GM10248 (cell line): ENCODE measurements around the gene ZNF302.

Experiments
- CTCF ChIA-PET: fragments of 300-600 bp; sonication (Branson Sonifier 250); formaldehyde crosslinking; extraction: SDS; loops from one replicate; lab custom pipeline; 2021; ENCODE audit warnings: antibody characterized with exemption; lab: Yijun Ruan, JAX
- POLR2A ChIA-PET: fragments of 350-650 bp; sonication (Branson Sonifier 250); formaldehyde crosslinking; extraction: SDS; loops from one replicate; lab custom pipeline; 2020; ENCODE audit warnings: antibody characterized with exemption; lab: Yijun Ruan, JAX
- DNase-seq: peaks from one replicate; pipeline ENCODE4 v3.0.0; 2012; ENCODE audit errors: extremely low spot score
- CTCF ChIP-seq: IDR thresholded peaks from 2 replicates; pipeline ENCODE4 v1.5.1; 2012; ENCODE audit warnings: mild to moderate bottlenecking, low read depth; ENCODE audit errors: extremely low read depth, missing control alignments, control extremely low read depth

The ZNF302 gene

DNA sequence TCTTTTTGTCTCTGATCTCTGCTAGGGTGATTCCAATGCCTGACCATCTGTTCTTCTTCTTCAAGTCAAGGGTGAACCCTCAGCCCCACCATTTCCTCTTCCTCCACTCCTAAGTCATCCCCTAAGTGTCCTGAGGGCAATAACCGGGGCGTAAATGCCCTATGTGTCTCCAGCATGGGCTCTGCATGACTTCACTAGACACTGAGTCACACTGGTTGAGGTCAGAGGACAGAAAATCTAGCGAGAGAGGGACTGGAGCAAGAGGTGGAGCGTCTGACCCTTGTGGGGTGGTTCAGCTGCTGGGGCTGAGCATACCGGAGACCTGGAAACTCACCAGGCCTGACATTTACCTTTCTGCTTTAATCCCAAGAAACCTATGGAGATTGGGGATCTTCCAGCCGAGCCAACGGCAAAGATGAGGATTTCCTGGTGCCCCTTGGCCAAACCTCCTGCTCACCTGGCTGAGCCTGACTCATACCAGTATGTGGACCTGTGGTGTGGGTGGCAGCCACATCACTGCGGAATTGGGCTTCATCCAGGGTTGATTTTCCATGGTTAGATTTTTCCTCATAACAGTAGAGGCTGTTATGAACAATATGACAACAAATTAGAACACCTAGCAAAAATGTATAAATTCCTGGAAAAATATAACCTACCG lies 27.5 kb upstream of the ZNF302 start:
- ChIA-PET CTCF (no interaction called here), POLR2A (no interaction called here)
- DNase-seq, result no peak
- TF ChIP-seq CTCF, result no peak

DNA sequence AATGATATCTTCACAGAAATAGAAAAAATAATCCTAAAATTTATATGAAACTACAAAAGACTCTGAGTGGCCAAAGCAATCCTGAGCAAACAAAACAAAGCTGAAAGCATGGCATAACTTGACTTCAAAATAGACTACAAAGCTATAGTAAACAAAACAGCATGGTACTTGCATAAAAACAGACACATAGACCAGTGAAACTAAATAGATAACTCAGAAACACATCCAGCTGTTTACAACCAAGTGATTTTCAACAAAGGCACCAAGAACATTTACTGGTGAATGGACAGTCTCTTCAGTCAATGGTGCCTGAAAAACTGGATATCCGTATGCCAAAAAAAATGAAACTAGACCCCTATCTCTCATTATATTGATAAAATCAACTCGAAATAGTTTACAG lies 25.7 kb upstream of the ZNF302 start:
- TF ChIP-seq CTCF, result no peak
- POLR2A ChIA-PET, result no interaction called here
- CTCF ChIA-PET, result interaction anchor here (1.2 to 5.0 kb wide), 2 partner anchors 13 to 14 kb away, joined by 3 to 25 read pairs; no protein-coding TSS in a partner anchor
- DNase-seq, result no peak

GRCh38 chr19:34654796-34655195 lies 22.7 kb upstream of the ZNF302 start:
- CTCF ChIA-PET, result interaction anchor here (5.0 kb wide), 1 partner anchor 16 kb away, joined by 25 read pairs; no protein-coding TSS in a partner anchor
- POLR2A ChIA-PET, result no interaction called here
- no peak for DNase-seq
- TF ChIP-seq CTCF, result no peak

DNA sequence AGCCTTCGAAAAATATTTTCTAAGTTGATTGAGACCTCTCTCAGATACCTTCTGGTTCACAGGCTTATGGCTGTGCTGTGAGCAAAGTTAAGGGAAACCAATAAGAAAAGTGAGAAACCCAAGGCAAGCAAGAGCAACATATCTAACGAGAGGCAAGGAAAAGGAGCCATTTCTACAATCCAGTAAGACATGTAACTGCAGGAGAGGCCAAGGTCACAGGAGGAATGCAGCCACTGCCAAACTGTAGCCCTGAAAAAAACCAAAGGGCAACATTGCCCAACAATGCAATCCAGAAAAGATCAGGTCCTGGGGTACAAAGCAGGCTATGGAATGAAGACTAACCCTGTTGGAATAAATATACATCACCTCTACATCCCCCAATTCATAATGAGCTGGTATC lies 21.8 kb upstream of the ZNF302 start:
- CTCF ChIA-PET, result no interaction called here
- DNase-seq, result no peak
- POLR2A ChIA-PET, result no interaction called here
- TF ChIP-seq CTCF, result no peak

DNA sequence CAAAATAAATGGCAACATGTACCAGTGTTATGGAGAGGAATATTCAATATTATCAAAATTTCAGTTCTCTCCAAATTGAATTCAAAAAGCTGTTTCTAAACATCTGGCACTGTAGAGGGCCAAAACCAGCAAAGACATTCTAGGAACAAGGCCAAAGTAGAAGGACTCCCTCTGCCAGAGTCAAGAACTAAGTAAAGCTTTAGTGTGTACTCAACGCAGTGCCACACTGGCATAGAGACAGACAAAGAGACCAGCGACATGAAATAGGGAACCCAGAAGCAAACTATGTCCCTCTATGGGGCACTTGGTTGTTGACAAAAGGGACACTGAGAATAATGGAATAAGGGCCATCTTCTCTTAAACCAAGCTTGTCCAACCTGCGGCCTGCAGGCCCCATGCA lies 16.1 kb upstream of the ZNF302 start:
- POLR2A ChIA-PET, result no interaction called here

DNA sequence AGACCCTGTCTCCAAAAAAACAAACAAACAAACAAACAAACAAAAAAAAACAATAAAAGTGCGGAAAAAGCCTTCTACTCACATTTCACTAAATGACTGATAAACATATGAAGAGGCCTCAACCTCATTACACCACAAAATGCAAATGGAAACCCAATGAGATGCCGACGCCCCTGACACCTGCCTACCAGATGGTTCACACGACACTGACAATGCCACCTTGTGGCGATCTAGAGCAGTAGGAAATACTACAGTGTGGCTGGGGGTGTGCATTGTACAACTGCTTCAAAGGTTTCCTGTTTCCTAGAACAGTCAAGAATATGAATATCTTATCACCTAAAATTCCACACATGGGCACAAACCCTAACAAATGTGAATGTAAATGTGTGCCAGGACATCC lies 14.6 kb upstream of the ZNF302 start:
- DNase-seq, result no peak
- ChIA-PET CTCF (interaction anchor here (1.4 to 3.5 kb wide), 3 partner anchors 10 to 22 kb away, joined by 3 to 14 read pairs (median 7); partner anchors contain the start of genes SCGB2B2 and ZNF302), POLR2A (no interaction called here)
- TF ChIP-seq CTCF, result peak; percentile 20

More for the DNA sequence above, 16.1 kb upstream of the ZNF302 start:
- no peak for TF ChIP-seq CTCF
- no peak for DNase-seq
- CTCF ChIA-PET, result interaction anchor here (1.4 to 3.5 kb wide), 3 partner anchors 12 to 21 kb away, joined by 3 to 14 read pairs (median 7); partner anchors contain the start of genes SCGB2B2 and ZNF302
